Kidney (tissue), 14 donors: ENCODE data around the gene KLF18. TPM values are rescaled to one million over a fixed set of nuclear protein-coding genes. Genes with fewer than 3 reads are reported as not detected.

Experiments
- DNase-seq, 5 donors: peaks; one replicate each; pipeline ENCODE4 v3.0.0-alpha.2; 2013 to 2020
- FAIRE-seq: peaks from 2 replicates; lab custom pipeline; 2012; peaks lifted over from hg19 to GRCh38; lab: Jason Lieb, UNC
- H3K27ac ChIP-seq, 2 donors: one replicate each; pipeline ENCODE4 v1.7.0; 2013; ENCODE audit warnings: low read depth in 2 of 2, low read length in 2 of 2, inconsistent platforms in 1 of 2
- H3K27me3 ChIP-seq: one replicate; pipeline ENCODE4 v1.7.1; 2013; ENCODE audit warnings: low read length, inconsistent platforms; ENCODE audit not compliant: control insufficient read depth, insufficient read depth
- H3K36me3 ChIP-seq, 3 donors: one replicate each; pipeline versions ENCODE4 v1.7.0 to v1.7.1; 2013; ENCODE audit warnings: low read length in 3 of 3, control low read depth in 1 of 3, inconsistent platforms in 1 of 3; ENCODE audit not compliant: insufficient read depth in 3 of 3, control insufficient read depth in 2 of 3
- H3K4me1 ChIP-seq, 3 donors: one replicate each; pipeline versions ENCODE4 v1.7.0 to v1.7.1; 2013; ENCODE audit warnings: low read length in 3 of 3, inconsistent platforms in 1 of 3, low read depth in 1 of 3; ENCODE audit not compliant: control insufficient read depth in 2 of 3, insufficient read depth in 2 of 3
- H3K4me3 ChIP-seq, 3 donors: one replicate each; pipeline versions ENCODE4 v1.7.0 to v1.8.1; 2013; ENCODE audit warnings: low read length in 3 of 3, control low read depth in 1 of 3, inconsistent platforms in 1 of 3
- H3K9ac ChIP-seq, 3 donors: one replicate each; pipeline versions ENCODE4 v1.7.0 to v1.7.1; 2013; ENCODE audit warnings: low read length in 3 of 3, control low read depth in 1 of 3, inconsistent platforms in 1 of 3
- H3K9me3 ChIP-seq, 3 donors: one replicate each; pipeline versions ENCODE4 v1.7.0 to v1.7.1; 2013; ENCODE audit warnings: low read length in 3 of 3, control low read depth in 1 of 3, inconsistent platforms in 1 of 3; ENCODE audit not compliant: control insufficient read depth in 2 of 3, insufficient read depth in 1 of 3
- intact Hi-C: fragments of 100-400 bp; cut with DNase I; formaldehyde crosslinking; loops from one replicate; pipeline ENCODE4 v1.11.1; 2022
- polyA plus RNA-seq: library from polyadenylated mRNA; stranded (reverse); fragments of 350-450 nt; fragmentation: Illumina TruSeq; extraction: RNeasy Lipid Tissue Mini Kit (QIAGEN cat#74804); gene quantifications from one replicate; pipeline ENCODE4 v1.2.3, GENCODE V29; 2014; ENCODE audit warnings: low read depth, low replicate concordance; ENCODE audit not compliant: insufficient read depth
- total RNA-seq: library from RNA; stranded (reverse); fragmentation: NEBNext Ultra II Directional; extraction: Animal tissue kit (Norgen Biotek cat#: 25700); gene quantifications from one replicate; pipeline ENCODE4 v1.2.1, GENCODE V29; 2021
- TF ChIP-seq, protein P1 (sequence below): IDR thresholded peaks from 3 replicates; pipeline ENCODE4 v1.5.1; 2012; ENCODE audit warnings: mild to moderate bottlenecking, moderate library complexity, borderline replicate concordance; ENCODE audit not compliant: insufficient read depth; ENCODE audit errors: extremely low read depth
- donor health status: control.
- donor health status: control.
- donor health status: control.
- donor health status: control.
- donor health status: control.
- donor health status: DM: yes; HTN: yes; CAD: no.
- donor health status: Normal renal cell carcinoma (clear cell type).

The KLF18 gene
- total and polyA plus RNA-seq, 2 donors from 2014 or later = not detected

DNA sequence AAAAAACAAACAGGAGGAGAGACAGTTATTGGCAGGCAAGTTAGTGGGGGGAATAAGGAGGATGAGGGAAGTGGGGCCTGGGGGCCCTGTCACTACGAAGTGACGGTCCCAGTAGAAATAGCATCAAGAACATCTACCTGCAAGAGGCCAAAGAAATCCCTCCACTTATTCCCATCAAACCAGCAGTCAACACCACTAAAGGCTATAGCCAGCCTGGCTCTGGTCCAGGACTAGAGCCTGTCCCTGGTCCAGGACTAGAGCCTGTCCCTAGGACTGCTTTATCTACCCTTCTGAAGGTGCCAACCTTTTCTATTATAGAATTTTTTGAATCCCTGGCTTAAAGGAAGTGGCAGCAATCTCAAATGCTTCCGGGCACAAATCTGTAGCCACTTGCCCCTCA is 3.2 kb downstream of the KLF18 start:
- FAIRE-seq (no peak), DNase-seq (no peak)
- Histone ChIP-seq H3K9me3 (no peaks in the 10 kb centered on the region), H3K4me1 (no peaks in the 10 kb centered on the region), H3K9ac (no peak overlapping the region), H3K27ac (no peak overlapping the region), H3K36me3 (no peaks in the 10 kb centered on the region), H3K27me3 (no peaks in the 10 kb centered on the region), H3K4me3 (no peak overlapping the region)
- TF ChIP-seq, protein P1, sequence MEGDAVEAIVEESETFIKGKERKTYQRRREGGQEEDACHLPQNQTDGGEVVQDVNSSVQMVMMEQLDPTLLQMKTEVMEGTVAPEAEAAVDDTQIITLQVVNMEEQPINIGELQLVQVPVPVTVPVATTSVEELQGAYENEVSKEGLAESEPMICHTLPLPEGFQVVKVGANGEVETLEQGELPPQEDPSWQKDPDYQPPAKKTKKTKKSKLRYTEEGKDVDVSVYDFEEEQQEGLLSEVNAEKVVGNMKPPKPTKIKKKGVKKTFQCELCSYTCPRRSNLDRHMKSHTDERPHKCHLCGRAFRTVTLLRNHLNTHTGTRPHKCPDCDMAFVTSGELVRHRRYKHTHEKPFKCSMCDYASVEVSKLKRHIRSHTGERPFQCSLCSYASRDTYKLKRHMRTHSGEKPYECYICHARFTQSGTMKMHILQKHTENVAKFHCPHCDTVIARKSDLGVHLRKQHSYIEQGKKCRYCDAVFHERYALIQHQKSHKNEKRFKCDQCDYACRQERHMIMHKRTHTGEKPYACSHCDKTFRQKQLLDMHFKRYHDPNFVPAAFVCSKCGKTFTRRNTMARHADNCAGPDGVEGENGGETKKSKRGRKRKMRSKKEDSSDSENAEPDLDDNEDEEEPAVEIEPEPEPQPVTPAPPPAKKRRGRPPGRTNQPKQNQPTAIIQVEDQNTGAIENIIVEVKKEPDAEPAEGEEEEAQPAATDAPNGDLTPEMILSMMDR = no peak
- intact Hi-C loops = no loop called here

GRCh38 chr1:44135886-44136285 is 5.5 kb downstream of the KLF18 start:
- Histone ChIP-seq H3K27me3 (no peaks in the 10 kb centered on the region), H3K36me3 (no peaks in the 10 kb centered on the region), H3K9me3 (no peaks in the 10 kb centered on the region), H3K4me1 (no peaks in the 10 kb centered on the region), H3K9ac (no peak overlapping the region), H3K27ac (no peak overlapping the region), H3K4me3 (no peak overlapping the region)
- FAIRE-seq (no peak), DNase-seq (peak in 3 of 5 donors; percentile 47 to 92 (median 64))
- intact Hi-C loops = no loop called here
- TF ChIP-seq, protein P1 = no peak

- intact Hi-C loops = no loop called here
- H3K4me1 ChIP-seq = no peaks in the 10 kb centered on the region
- H3K9ac ChIP-seq = no peak overlapping the region
These were observed 7.1 kb downstream of the KLF18 start for GRCh38 chr1:44134071-44134920.

More at GRCh38 chr1:44134071-44134920, 7.1 kb downstream of the KLF18 start:
- TF ChIP-seq, protein P1 = no peak
- no peak for DNase-seq
- Histone ChIP-seq H3K27ac (no peak overlapping the region), H3K36me3 (no peaks in the 10 kb centered on the region), H3K27me3 (no peaks in the 10 kb centered on the region), H3K4me3 (no peak overlapping the region), H3K9me3 (no peaks in the 10 kb centered on the region)
- FAIRE-seq = no peak
